Panc1 (cell line): ENCODE results near the gene GPR158. TPM values are rescaled to one million over a fixed set of nuclear protein-coding genes. Genes with fewer than 3 reads are reported as not detected.

Source experiments
- ATAC-seq: fragments of 200-7000 bp; cut with Tn5 transposase; 2 replicates; pipeline ENCODE4 v1.9.1; 2020; ENCODE audit warnings: mild to moderate bottlenecking, moderate library complexity
- BruUV-seq: library from RNA; stranded (reverse); fragments of 400-500 nt; replicated peaks from 2 replicates; lab custom pipeline; 2021; lab: Mats Ljungman, UMichigan
- CTCF ChIA-PET: fragments of 300-600 bp; sonication (Branson Sonifier 250); formaldehyde crosslinking; loops from one replicate; lab custom pipeline; 2022; ENCODE audit warnings: antibody characterized with exemption; lab: Charles Lee
- POLR2A ChIA-PET: fragments of 300-600 bp; sonication (Branson Sonifier 250); formaldehyde crosslinking; loops from one replicate; lab custom pipeline; 2022; ENCODE audit warnings: antibody characterized with exemption; lab: Charles Lee
- DNase-seq: peaks from one replicate; pipeline ENCODE4 v3.0.0-alpha.2; 2010; ENCODE audit warnings: low read depth, low spot score
- H3K27ac ChIP-seq: 2 replicates; pipeline ENCODE4 v1.5.1; 2011; ENCODE audit warnings: mild to moderate bottlenecking, low read length, inconsistent platforms
- H3K27me3 ChIP-seq: fragments of 200-500 bp; sonication (Bioruptor generic); 2 replicates; pipeline ENCODE4 v1.6.0; 2014; ENCODE audit warnings: low read length, inconsistent platforms; ENCODE audit not compliant: control insufficient read depth, insufficient read depth
- H3K36me3 ChIP-seq: fragments of 200-500 bp; sonication (Bioruptor generic); 2 replicates; pipeline ENCODE4 v1.5.1; 2014; ENCODE audit warnings: inconsistent platforms, mild to moderate bottlenecking, low read length, moderate library complexity; ENCODE audit not compliant: control insufficient read depth, insufficient read depth
- H3K4me1 ChIP-seq: 2 replicates; pipeline ENCODE4 v1.5.1; 2011; ENCODE audit warnings: inconsistent platforms, mild to moderate bottlenecking, low read length, moderate library complexity; ENCODE audit not compliant: control insufficient read depth, insufficient read depth
- H3K4me3 ChIP-seq, 2 experiments: 2 replicates each; pipeline ENCODE4 v1.5.1; 2011 to 2012; ENCODE audit warnings: low read depth in 2 of 2, low read length in 2 of 2, mild to moderate bottlenecking in 2 of 2, inconsistent platforms in 1 of 2, moderate library complexity in 1 of 2
- H3K9me3 ChIP-seq: fragments of 200-500 bp; sonication (Bioruptor generic); 2 replicates; pipeline ENCODE4 v1.5.1; 2014; ENCODE audit warnings: low read depth, mild to moderate bottlenecking, inconsistent platforms, low read length, moderate library complexity; ENCODE audit not compliant: control insufficient read depth, insufficient read depth
- POLR2AphosphoS5 ChIP-seq: IDR thresholded peaks from 2 replicates; pipeline ENCODE4 v1.6.1; 2012; ENCODE audit warnings: mild to moderate bottlenecking, low read depth, low read length, moderate library complexity
- SIN3A ChIP-seq: IDR thresholded peaks from 2 replicates; pipeline ENCODE4 v1.6.1; 2012; ENCODE audit warnings: low read depth, mild to moderate bottlenecking, low read length, moderate library complexity, borderline replicate concordance; ENCODE audit not compliant: insufficient read depth
- TCF7L2 ChIP-seq: IDR thresholded peaks from 2 replicates; pipeline ENCODE4 v1.6.1; 2011; ENCODE audit warnings: mild to moderate bottlenecking, low read depth, low read length, inconsistent platforms
- in situ Hi-C: cut with HindIII; loops from 2 replicates; pipeline ENCODE4 v1.10.0; 2016; ENCODE audit warnings: low sequenced_read_pairs, low pct_unique_long_range_greater_than_20kb
- intact Hi-C: fragments of 100-400 bp; cut with micrococcal nuclease; formaldehyde crosslinking; loops from one replicate; pipeline ENCODE4 v1.10.0; 2022; ENCODE audit not compliant: unreplicated experiment
- total RNA-seq: library from RNA; stranded (reverse); gene quantifications from one replicate; pipeline ENCODE4 v1.2.1, GENCODE V29; 2021; ENCODE audit not compliant: unreplicated experiment
- TF ChIP-seq, protein P1 (sequence below), 2 experiments: IDR thresholded peaks; 2 replicates each; pipeline ENCODE4 v1.6.1; 2011 to 2012; ENCODE audit warnings: low read depth in 2 of 2, control low read depth in 1 of 2, low read length in 1 of 2, mild to moderate bottlenecking in 1 of 2, moderate library complexity in 1 of 2; ENCODE audit not compliant: insufficient read depth in 1 of 2
- TF ChIP-seq, protein P2 (sequence below): fragments of 450-650 bp; IDR thresholded peaks from 2 replicates; pipeline ENCODE4 v1.5.1; 2017; ENCODE audit warnings: mild to moderate bottlenecking

Gene GPR158
- total RNA-seq, 1 experiment from 2014 or later = 0.64 TPM

DNA sequence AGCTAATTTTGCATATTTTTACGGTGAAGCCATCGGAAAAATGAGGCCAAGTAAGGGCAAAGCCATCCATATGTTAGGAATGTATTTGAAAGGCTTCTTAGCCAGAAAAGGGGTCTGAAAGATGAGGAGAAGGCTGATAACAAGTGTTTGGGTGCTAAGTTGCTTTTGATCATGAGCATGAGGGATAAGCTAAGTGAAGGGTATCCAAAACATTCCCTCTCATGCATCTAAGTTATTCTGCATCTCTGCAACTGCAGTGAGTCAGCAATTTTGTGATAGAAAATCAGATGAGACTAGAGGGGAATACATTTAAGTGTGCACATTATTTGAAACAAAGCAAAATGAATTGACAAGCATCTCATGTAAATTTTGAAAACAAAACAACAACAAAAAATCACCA lies 282.8 kb downstream of the GPR158 start:
- BruUV-seq = no TSS peak
- ATAC-seq (no peak), DNase-seq (no peak)
- intact Hi-C loops (no loop called here), in situ Hi-C loops (no loop called here)
- Histone ChIP-seq H3K9me3 (no peaks in the 10 kb centered on the region), H3K27me3 (no peaks in the 10 kb centered on the region), H3K4me3 (no peak overlapping the region), H3K36me3 (no peaks in the 10 kb centered on the region), H3K4me1 (no peaks in the 10 kb centered on the region), H3K27ac (no peak overlapping the region)
- CTCF ChIA-PET = no interaction called here
- POLR2A ChIA-PET = no interaction called here
- TF ChIP-seq TCF7L2 (no peak), POLR2AphosphoS5 (no peak), SIN3A (no peak)
- TF ChIP-seq, protein P1, sequence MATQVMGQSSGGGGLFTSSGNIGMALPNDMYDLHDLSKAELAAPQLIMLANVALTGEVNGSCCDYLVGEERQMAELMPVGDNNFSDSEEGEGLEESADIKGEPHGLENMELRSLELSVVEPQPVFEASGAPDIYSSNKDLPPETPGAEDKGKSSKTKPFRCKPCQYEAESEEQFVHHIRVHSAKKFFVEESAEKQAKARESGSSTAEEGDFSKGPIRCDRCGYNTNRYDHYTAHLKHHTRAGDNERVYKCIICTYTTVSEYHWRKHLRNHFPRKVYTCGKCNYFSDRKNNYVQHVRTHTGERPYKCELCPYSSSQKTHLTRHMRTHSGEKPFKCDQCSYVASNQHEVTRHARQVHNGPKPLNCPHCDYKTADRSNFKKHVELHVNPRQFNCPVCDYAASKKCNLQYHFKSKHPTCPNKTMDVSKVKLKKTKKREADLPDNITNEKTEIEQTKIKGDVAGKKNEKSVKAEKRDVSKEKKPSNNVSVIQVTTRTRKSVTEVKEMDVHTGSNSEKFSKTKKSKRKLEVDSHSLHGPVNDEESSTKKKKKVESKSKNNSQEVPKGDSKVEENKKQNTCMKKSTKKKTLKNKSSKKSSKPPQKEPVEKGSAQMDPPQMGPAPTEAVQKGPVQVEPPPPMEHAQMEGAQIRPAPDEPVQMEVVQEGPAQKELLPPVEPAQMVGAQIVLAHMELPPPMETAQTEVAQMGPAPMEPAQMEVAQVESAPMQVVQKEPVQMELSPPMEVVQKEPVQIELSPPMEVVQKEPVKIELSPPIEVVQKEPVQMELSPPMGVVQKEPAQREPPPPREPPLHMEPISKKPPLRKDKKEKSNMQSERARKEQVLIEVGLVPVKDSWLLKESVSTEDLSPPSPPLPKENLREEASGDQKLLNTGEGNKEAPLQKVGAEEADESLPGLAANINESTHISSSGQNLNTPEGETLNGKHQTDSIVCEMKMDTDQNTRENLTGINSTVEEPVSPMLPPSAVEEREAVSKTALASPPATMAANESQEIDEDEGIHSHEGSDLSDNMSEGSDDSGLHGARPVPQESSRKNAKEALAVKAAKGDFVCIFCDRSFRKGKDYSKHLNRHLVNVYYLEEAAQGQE (IDR thresholded peaks at IDR 0.05; ENCODE audit: insufficient read depth in 1 of 2, low read depth in 2 of 2, low read length in 1 of 2) = no peak
- TF ChIP-seq, protein P2, sequence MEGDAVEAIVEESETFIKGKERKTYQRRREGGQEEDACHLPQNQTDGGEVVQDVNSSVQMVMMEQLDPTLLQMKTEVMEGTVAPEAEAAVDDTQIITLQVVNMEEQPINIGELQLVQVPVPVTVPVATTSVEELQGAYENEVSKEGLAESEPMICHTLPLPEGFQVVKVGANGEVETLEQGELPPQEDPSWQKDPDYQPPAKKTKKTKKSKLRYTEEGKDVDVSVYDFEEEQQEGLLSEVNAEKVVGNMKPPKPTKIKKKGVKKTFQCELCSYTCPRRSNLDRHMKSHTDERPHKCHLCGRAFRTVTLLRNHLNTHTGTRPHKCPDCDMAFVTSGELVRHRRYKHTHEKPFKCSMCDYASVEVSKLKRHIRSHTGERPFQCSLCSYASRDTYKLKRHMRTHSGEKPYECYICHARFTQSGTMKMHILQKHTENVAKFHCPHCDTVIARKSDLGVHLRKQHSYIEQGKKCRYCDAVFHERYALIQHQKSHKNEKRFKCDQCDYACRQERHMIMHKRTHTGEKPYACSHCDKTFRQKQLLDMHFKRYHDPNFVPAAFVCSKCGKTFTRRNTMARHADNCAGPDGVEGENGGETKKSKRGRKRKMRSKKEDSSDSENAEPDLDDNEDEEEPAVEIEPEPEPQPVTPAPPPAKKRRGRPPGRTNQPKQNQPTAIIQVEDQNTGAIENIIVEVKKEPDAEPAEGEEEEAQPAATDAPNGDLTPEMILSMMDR = no peak

DNA sequence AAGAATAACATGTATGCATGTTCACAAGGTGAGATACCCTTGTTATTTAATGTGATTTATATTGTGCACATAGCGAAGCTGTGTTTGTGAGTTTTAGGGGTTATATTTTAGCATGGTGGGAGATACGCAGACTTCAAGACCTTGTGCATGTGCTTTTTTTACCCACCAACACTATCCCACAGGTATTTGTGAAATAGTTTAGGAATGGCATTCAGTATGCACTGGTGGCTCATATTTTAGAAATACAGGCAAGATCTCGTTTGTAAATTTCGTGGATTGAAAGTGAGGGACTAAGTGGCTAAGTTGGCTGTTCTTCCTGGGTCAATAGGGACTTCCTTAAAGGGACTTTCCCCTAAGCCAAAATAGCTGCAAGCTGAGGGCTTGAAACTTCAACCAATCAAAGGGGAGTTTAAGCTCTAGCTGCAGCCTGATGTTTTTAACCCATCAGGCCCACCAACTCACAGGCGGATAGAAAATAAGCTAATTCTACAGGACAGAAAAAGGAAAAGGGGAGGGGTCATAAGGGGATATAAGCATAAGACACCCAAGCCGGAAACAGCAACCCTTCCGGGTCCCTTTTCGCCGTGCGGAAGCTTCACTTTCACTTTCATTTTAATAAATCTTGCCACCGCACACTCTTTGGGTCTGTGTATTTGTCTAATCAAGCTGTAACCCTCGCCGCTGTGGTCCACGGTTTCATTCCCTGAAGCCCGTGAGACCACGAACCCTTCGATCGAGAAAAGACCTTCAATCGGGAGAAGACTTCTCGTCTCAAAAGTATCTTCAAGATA lies 291.0 kb downstream of the GPR158 start:
- ChIA-PET CTCF (no interaction called here), POLR2A (no interaction called here)
- Histone ChIP-seq H3K27me3 (no peaks in the 10 kb centered on the region), H3K9me3 (no peaks in the 10 kb centered on the region), H3K36me3 (no peaks in the 10 kb centered on the region), H3K4me3 (peak overlapping the region; percentile 43 to 63), H3K4me1 (no peaks in the 10 kb centered on the region), H3K27ac (peak overlapping the region; percentile 77)
- DNase-seq = peak; percentile 15
- peak; percentile 68 for ATAC-seq
- intact Hi-C loops (no loop called here), in situ Hi-C loops (no loop called here)
- no TSS peak for BruUV-seq
- TF ChIP-seq, protein P2 = no peak
- TF ChIP-seq TCF7L2 = no peak
- TF ChIP-seq, protein P1 (IDR thresholded peaks at IDR 0.05; ENCODE audit: insufficient read depth in 1 of 2, low read depth in 2 of 2, low read length in 1 of 2) = no peak
